ENCODE data around the gene ADRM1. TPM values are rescaled to one million over a fixed set of nuclear protein-coding genes. Genes with fewer than 3 reads are reported as not detected.

Gene ADRM1
- total RNA-seq, 1 donor from 2014 or later: 125 TPM

DNA sequence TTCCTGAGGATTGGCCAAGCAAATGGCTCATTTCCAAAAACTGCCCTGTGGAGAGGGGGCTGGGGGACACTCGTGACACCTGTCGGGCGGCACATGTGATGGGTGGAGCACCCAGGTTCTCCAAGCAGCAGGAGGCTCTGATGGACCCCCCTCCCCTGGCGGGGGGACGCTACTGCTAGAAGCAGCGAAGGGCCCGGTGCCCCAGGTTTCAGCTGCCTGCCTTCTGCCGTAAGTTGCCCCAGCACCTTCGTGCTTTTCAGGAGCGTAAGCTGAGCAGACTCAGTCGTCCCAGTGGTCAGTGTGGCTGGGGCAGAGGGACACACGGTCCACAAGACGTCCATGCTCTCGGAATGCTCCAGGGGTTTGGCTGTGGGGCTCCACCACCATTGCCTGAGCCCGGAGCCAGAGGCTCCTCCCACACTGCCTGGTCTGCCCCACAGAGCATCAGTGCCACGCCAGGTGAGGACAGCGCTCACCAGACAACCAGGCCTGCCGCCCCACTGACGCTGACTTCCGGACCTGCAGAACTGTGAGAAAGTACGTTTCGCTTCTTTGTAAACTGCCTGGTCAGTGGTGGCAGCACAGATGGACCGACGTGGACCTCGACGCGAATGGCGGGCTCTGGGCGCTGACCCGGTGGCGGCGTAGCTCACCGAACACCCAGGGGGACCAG lies 4.1 kb upstream of the ADRM1 start:
- Histone ChIP-seq H2AFZ (ENCODE audit: low read depth, low read length) (no peak overlapping the region), H3K4me2 (ENCODE audit: low read length) (no peak overlapping the region), H3K27ac (ENCODE audit: low read depth, low read length) (no peak overlapping the region), H3K4me3 (ENCODE audit: insufficient read depth, low read depth, low read length) (no peak overlapping the region), H3K9me3 (ENCODE audit: insufficient read depth, low read depth, low read length) (no peaks in the 10 kb centered on the region), H3K9ac (ENCODE audit: low read length) (no peak overlapping the region), H3K4me1 (ENCODE audit: insufficient read depth, low read length) (no peaks in the 10 kb centered on the region), H3K79me2 (ENCODE audit: insufficient read depth, low read length) (peaks cover 7% of the 10 kb centered on the region), H4K20me1 (ENCODE audit: insufficient read depth, low read length) (peaks cover 9% of the 10 kb centered on the region), H3K36me3 (ENCODE audit: insufficient read depth, low read length) (peaks cover 4% of the 10 kb centered on the region), H3K27me3 (ENCODE audit: insufficient read depth, low read length) (no peaks in the 10 kb centered on the region)
- Mint-ChIP-seq H3K27ac (ENCODE audit: unreplicated experiment) (peak overlapping the region; percentile 41), H3K27me3 (ENCODE audit: low read depth, unreplicated experiment) (no peaks in the 10 kb centered on the region), H3K4me3 (ENCODE audit: unreplicated experiment) (no peak overlapping the region), H3K9me3 (ENCODE audit: unreplicated experiment) (no peaks in the 10 kb centered on the region), H3K4me1 (ENCODE audit: low read depth, unreplicated experiment) (no peaks in the 10 kb centered on the region), H3K36me3 (ENCODE audit: low read depth, unreplicated experiment) (peaks cover 8% of the 10 kb centered on the region)
- FAIRE-seq (no peak), DNase-seq (ENCODE audit: low read depth) (no peak)
- no peak for TF ChIP-seq CTCF (IDR thresholded peaks at IDR 0.05; ENCODE audit: insufficient read depth, low read depth, low read length)
- TF ChIP-seq EZH2 (IDR thresholded peaks at IDR 0.05; ENCODE audit: insufficient read depth, low read length): no peak

GRCh38 chr20:62299666-62300236 lies 3.0 kb upstream of the ADRM1 start:
- FAIRE-seq (no peak), DNase-seq (ENCODE audit: low read depth) (no peak)
- Mint-ChIP-seq H3K36me3 (ENCODE audit: low read depth, unreplicated experiment) (peaks cover 4% of the 10 kb centered on the region), H3K4me3 (ENCODE audit: unreplicated experiment) (no peak overlapping the region), H3K9me3 (ENCODE audit: unreplicated experiment) (no peaks in the 10 kb centered on the region), H3K27ac (ENCODE audit: unreplicated experiment) (no peak overlapping the region), H3K27me3 (ENCODE audit: low read depth, unreplicated experiment) (no peaks in the 10 kb centered on the region), H3K4me1 (ENCODE audit: low read depth, unreplicated experiment) (peaks cover 3% of the 10 kb centered on the region)
- peaks cover 9% of the 10 kb centered on the region for H3K4me1 ChIP-seq (ENCODE audit: insufficient read depth, low read length)
- no peak for TF ChIP-seq EZH2 (IDR thresholded peaks at IDR 0.05; ENCODE audit: insufficient read depth, low read length)
- no peak for TF ChIP-seq CTCF (IDR thresholded peaks at IDR 0.05; ENCODE audit: insufficient read depth, low read depth, low read length)
- peaks cover 19% of the 10 kb centered on the region for H4K20me1 ChIP-seq (ENCODE audit: insufficient read depth, low read length)
- H3K4me2 ChIP-seq (ENCODE audit: low read length): no peak overlapping the region
- no peak overlapping the region for H3K27ac ChIP-seq (ENCODE audit: low read depth, low read length)
- H3K36me3 ChIP-seq (ENCODE audit: insufficient read depth, low read length): peaks cover 4% of the 10 kb centered on the region
- no peaks in the 10 kb centered on the region for H3K9me3 ChIP-seq (ENCODE audit: insufficient read depth, low read depth, low read length)
- no peaks in the 10 kb centered on the region for H3K27me3 ChIP-seq (ENCODE audit: insufficient read depth, low read length)
- no peak overlapping the region for H3K4me3 ChIP-seq (ENCODE audit: insufficient read depth, low read depth, low read length)
- no peak overlapping the region for H2AFZ ChIP-seq (ENCODE audit: low read depth, low read length)
- H3K79me2 ChIP-seq (ENCODE audit: insufficient read depth, low read length): peaks cover 17% of the 10 kb centered on the region
- H3K9ac ChIP-seq (ENCODE audit: low read length): no peak overlapping the region

DNA sequence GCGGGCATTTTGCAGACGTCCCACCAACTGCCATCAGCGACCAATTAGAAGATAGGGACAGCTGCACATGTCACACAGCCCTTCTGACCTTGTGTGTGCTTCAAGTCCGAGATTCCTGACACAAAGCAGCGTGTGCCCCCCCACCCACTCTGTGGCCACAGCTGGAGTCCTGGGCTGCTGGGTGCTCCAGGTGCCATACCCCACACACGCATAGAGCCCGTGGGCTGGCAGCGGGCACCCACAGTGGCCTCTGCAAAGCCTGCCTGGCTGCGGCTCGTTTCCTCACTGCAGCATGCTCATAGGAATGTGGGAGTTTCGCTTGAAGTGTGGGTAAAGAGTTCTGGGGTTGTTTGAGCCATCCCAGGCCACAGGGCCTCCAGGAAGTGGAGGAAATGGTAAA lies 2.5 kb upstream of the ADRM1 start:
- Histone ChIP-seq H3K27me3 (ENCODE audit: insufficient read depth, low read length) (no peaks in the 10 kb centered on the region), H3K9me3 (ENCODE audit: insufficient read depth, low read depth, low read length) (no peaks in the 10 kb centered on the region), H3K4me2 (ENCODE audit: low read length) (no peak overlapping the region), H3K36me3 (ENCODE audit: insufficient read depth, low read length) (peaks cover 4% of the 10 kb centered on the region), H2AFZ (ENCODE audit: low read depth, low read length) (no peak overlapping the region), H3K27ac (ENCODE audit: low read depth, low read length) (no peak overlapping the region), H4K20me1 (ENCODE audit: insufficient read depth, low read length) (peaks cover 25% of the 10 kb centered on the region), H3K4me1 (ENCODE audit: insufficient read depth, low read length) (peaks cover 14% of the 10 kb centered on the region), H3K79me2 (ENCODE audit: insufficient read depth, low read length) (peaks cover 23% of the 10 kb centered on the region), H3K9ac (ENCODE audit: low read length) (no peak overlapping the region), H3K4me3 (ENCODE audit: insufficient read depth, low read depth, low read length) (no peak overlapping the region)
- Mint-ChIP-seq H3K9me3 (ENCODE audit: unreplicated experiment) (no peaks in the 10 kb centered on the region), H3K36me3 (ENCODE audit: low read depth, unreplicated experiment) (peaks cover 6% of the 10 kb centered on the region), H3K27ac (ENCODE audit: unreplicated experiment) (no peak overlapping the region), H3K4me1 (ENCODE audit: low read depth, unreplicated experiment) (peaks cover 3% of the 10 kb centered on the region), H3K27me3 (ENCODE audit: low read depth, unreplicated experiment) (no peaks in the 10 kb centered on the region), H3K4me3 (ENCODE audit: unreplicated experiment) (no peak overlapping the region)
- DNase-seq (ENCODE audit: low read depth) (no peak), FAIRE-seq (no peak)
- no peak for TF ChIP-seq EZH2 (IDR thresholded peaks at IDR 0.05; ENCODE audit: insufficient read depth, low read length)
- no peak for TF ChIP-seq CTCF (IDR thresholded peaks at IDR 0.05; ENCODE audit: insufficient read depth, low read depth, low read length)

Data from astrocyte (in vitro differentiated cells and primary cell).